ENCODE results near the gene IGFL4.

The IGFL4 gene

GRCh38 chr19:46063201-46063600, 22.4 kb upstream of the IGFL4 start:
- no peak for DNase-seq (ENCODE audit: low read depth in 2 of 2)

- DNase-seq (ENCODE audit: low read depth in 2 of 2) = no peak
Measured at GRCh38 chr19:46060012-46060411, 19.2 kb upstream of the IGFL4 start.

- no peak for DNase-seq (ENCODE audit: low read depth in 2 of 2)
Measured at GRCh38 chr19:46058778-46059177, 18.0 kb upstream of the IGFL4 start.

- no peak for DNase-seq (ENCODE audit: low read depth in 2 of 2)
Measured at GRCh38 chr19:46056536-46056935, 15.7 kb upstream of the IGFL4 start.

- no peak for DNase-seq (ENCODE audit: low read depth in 2 of 2)
Measured at GRCh38 chr19:46052896-46053295, 12.1 kb upstream of the IGFL4 start.

- no peak for DNase-seq (ENCODE audit: low read depth in 2 of 2)
Measured at GRCh38 chr19:46049597-46049996, 8.8 kb upstream of the IGFL4 start.

GRCh38 chr19:46043519-46043918, 2.7 kb upstream of the IGFL4 start:
- DNase-seq (ENCODE audit: low read depth in 2 of 2) = no peak

GRCh38 chr19:46042252-46042883, 1.6 kb upstream of the IGFL4 start:
- no peak for DNase-seq (ENCODE audit: low read depth in 2 of 2)

- no peak for DNase-seq (ENCODE audit: low read depth in 2 of 2)
Measured at GRCh38 chr19:46040125-46040524, 677 bp downstream of the IGFL4 start.

- no peak for DNase-seq (ENCODE audit: low read depth in 2 of 2)
Measured at GRCh38 chr19:46036744-46037128, 4.1 kb downstream of the IGFL4 start.

- DNase-seq (ENCODE audit: low read depth in 2 of 2) = no peak
Measured at GRCh38 chr19:46035986-46036743, 4.6 kb downstream of the IGFL4 start.

GRCh38 chr19:46035546-46035945, 5.3 kb downstream of the IGFL4 start:
- no peak for DNase-seq (ENCODE audit: low read depth in 2 of 2)

GRCh38 chr19:46033401-46033800, 7.4 kb downstream of the IGFL4 start:
- DNase-seq (ENCODE audit: low read depth in 2 of 2) = no peak

GRCh38 chr19:46032597-46033025, 8.2 kb downstream of the IGFL4 start:
- no peak for DNase-seq (ENCODE audit: low read depth in 2 of 2)

- no peak for DNase-seq (ENCODE audit: low read depth in 2 of 2)
Measured at GRCh38 chr19:46031781-46032596, 8.8 kb downstream of the IGFL4 start.

GRCh38 chr19:46030812-46031550, 9.8 kb downstream of the IGFL4 start:
- no peak for DNase-seq (ENCODE audit: low read depth in 2 of 2)

GRCh38 chr19:46025835-46026234, 15.0 kb downstream of the IGFL4 start:
- no peak for DNase-seq (ENCODE audit: low read depth in 2 of 2)

- DNase-seq (ENCODE audit: low read depth in 2 of 2) = no peak
Measured at GRCh38 chr19:46023311-46023779, 17.5 kb downstream of the IGFL4 start.

GRCh38 chr19:46022431-46023310, 18.1 kb downstream of the IGFL4 start, which contains the start of gene PGLYRP1:
Gene PGLYRP1, minus strand, starts transcription at chr19:46023053. Its CDS starts 32 bp downstream, at chr19:46023021.
- no peak for DNase-seq (ENCODE audit: low read depth in 2 of 2)

GRCh38 chr19:46022061-46022430, 18.8 kb downstream of the IGFL4 start:
- no peak for DNase-seq (ENCODE audit: low read depth in 2 of 2)

Measured in stimulated activated CD8-positive, alpha-beta memory T cell treated with anti-CD3 and anti-CD28 coated beads, Interleukin-15, amount 100 ng/mL, for 48 hours (primary cell).